Skeletal muscle tissue (tissue), 4 donors: ENCODE measurements around the gene CTPS1. TPM values are rescaled to one million over a fixed set of nuclear protein-coding genes. Genes with fewer than 3 reads are reported as not detected.

Source experiments
- H3K27ac ChIP-seq: one replicate; pipeline ENCODE4 v1.7.0; 2013; ENCODE audit warnings: mild to moderate bottlenecking, low read depth, low read length, inconsistent platforms
- H3K27me3 ChIP-seq, 3 donors: one replicate each; pipeline ENCODE4 v1.7.0; 2013; ENCODE audit warnings: low read length in 3 of 3; ENCODE audit not compliant: control insufficient read depth in 3 of 3, insufficient read depth in 3 of 3
- H3K36me3 ChIP-seq, 3 donors: one replicate each; pipeline ENCODE4 v1.7.0; 2013; ENCODE audit warnings: low read length in 3 of 3; ENCODE audit not compliant: control insufficient read depth in 3 of 3, insufficient read depth in 3 of 3
- H3K4me1 ChIP-seq, 3 donors: one replicate each; pipeline ENCODE4 v1.7.0; 2013; ENCODE audit warnings: low read length in 3 of 3, mild to moderate bottlenecking in 3 of 3; ENCODE audit not compliant: control insufficient read depth in 3 of 3, insufficient read depth in 3 of 3
- H3K4me3 ChIP-seq, 3 donors: one replicate each; pipeline ENCODE4 v1.7.0; 2013; ENCODE audit warnings: low read length in 3 of 3
- H3K9ac ChIP-seq, 3 donors: one replicate each; pipeline ENCODE4 v1.7.0; 2013; ENCODE audit warnings: low read length in 3 of 3, mild to moderate bottlenecking in 3 of 3, moderate library complexity in 2 of 3, low read depth in 1 of 3
- H3K9me3 ChIP-seq, 3 donors: one replicate each; pipeline ENCODE4 v1.7.0; 2013; ENCODE audit warnings: low read length in 3 of 3; ENCODE audit not compliant: control insufficient read depth in 3 of 3
- total RNA-seq: library from RNA; depleted of rRNA; stranded (reverse); fragments of >200 nt; gene quantifications from one replicate; pipeline ENCODE4 v1.2.3, GENCODE V29; 2014
- donor health status: Osteomylitis.

CTPS1 gene
- total RNA-seq, 1 donor from 2014 or later: 16.2 TPM

- H3K4me1 ChIP-seq: no peaks in the 10 kb centered on the region
- H3K27me3 ChIP-seq: no peaks in the 10 kb centered on the region
- no peaks in the 10 kb centered on the region for H3K9me3 ChIP-seq
- H3K4me3 ChIP-seq: no peak overlapping the region
- no peak overlapping the region for H3K9ac ChIP-seq
- no peak overlapping the region for H3K27ac ChIP-seq
- peaks cover 26 to 46% (median 29%) of the 10 kb centered on the region in 3 donors for H3K36me3 ChIP-seq
Observed at GRCh38 chr1:41028034-41028642, 48.6 kb downstream of the CTPS1 start.

- Histone ChIP-seq H3K36me3 (peaks cover 19 to 57% (median 41%) of the 10 kb centered on the region in 3 donors), H3K9ac (no peak overlapping the region), H3K9me3 (no peaks in the 10 kb centered on the region), H3K27me3 (no peaks in the 10 kb centered on the region), H3K27ac (no peak overlapping the region), H3K4me1 (no peaks in the 10 kb centered on the region), H3K4me3 (no peak overlapping the region)
Observed at GRCh38 chr1:41030872-41031616, 51.5 kb downstream of the CTPS1 start.

GRCh38 chr1:41032147-41032546 lies 52.7 kb downstream of the CTPS1 start:
- Histone ChIP-seq H3K36me3 (peaks cover 19 to 62% (median 43%) of the 10 kb centered on the region in 3 donors), H3K27ac (no peak overlapping the region), H3K27me3 (no peaks in the 10 kb centered on the region), H3K4me3 (no peak overlapping the region), H3K9me3 (no peaks in the 10 kb centered on the region), H3K9ac (no peak overlapping the region), H3K4me1 (no peaks in the 10 kb centered on the region)

- Histone ChIP-seq H3K9ac (no peak overlapping the region), H3K36me3 (peaks cover 15 to 62% (median 40%) of the 10 kb centered on the region in 3 donors), H3K4me3 (no peak overlapping the region), H3K4me1 (no peaks in the 10 kb centered on the region), H3K27me3 (no peaks in the 10 kb centered on the region), H3K27ac (no peak overlapping the region), H3K9me3 (no peaks in the 10 kb centered on the region)
Observed at GRCh38 chr1:41033272-41033671, 53.8 kb downstream of the CTPS1 start.

- Histone ChIP-seq H3K27ac (no peak overlapping the region), H3K36me3 (peaks cover 9 to 51% (median 35%) of the 10 kb centered on the region in 3 donors), H3K9me3 (no peaks in the 10 kb centered on the region), H3K9ac (no peak overlapping the region), H3K27me3 (no peaks in the 10 kb centered on the region), H3K4me3 (no peak overlapping the region), H3K4me1 (peaks cover 0 to 3% (median 0%) of the 10 kb centered on the region in 3 donors)
Observed at GRCh38 chr1:41037116-41037903, 57.8 kb downstream of the CTPS1 start.

- H3K9me3 ChIP-seq: no peaks in the 10 kb centered on the region
- no peak overlapping the region for H3K4me3 ChIP-seq
- no peak overlapping the region for H3K9ac ChIP-seq
- H3K36me3 ChIP-seq: peaks cover 7 to 47% (median 33%) of the 10 kb centered on the region in 3 donors
- H3K4me1 ChIP-seq: peaks cover 0 to 3% (median 0%) of the 10 kb centered on the region in 3 donors
- no peaks in the 10 kb centered on the region for H3K27me3 ChIP-seq
- no peak overlapping the region for H3K27ac ChIP-seq
Observed at GRCh38 chr1:41038110-41038509, 58.6 kb downstream of the CTPS1 start.

GRCh38 chr1:41041614-41042270 lies 62.2 kb downstream of the CTPS1 start:
- Histone ChIP-seq H3K27ac (no peak overlapping the region), H3K4me3 (no peak overlapping the region), H3K9me3 (no peaks in the 10 kb centered on the region), H3K4me1 (peaks cover 20 to 32% (median 23%) of the 10 kb centered on the region in 3 donors), H3K9ac (peak overlapping the region in 1 of 3 donors; percentile 2), H3K27me3 (no peaks in the 10 kb centered on the region), H3K36me3 (peaks cover 7 to 28% (median 21%) of the 10 kb centered on the region in 3 donors)

- no peaks in the 10 kb centered on the region for H3K9me3 ChIP-seq
- peak overlapping the region in 1 of 3 donors; percentile 49 for H3K4me3 ChIP-seq
- H3K27me3 ChIP-seq: no peaks in the 10 kb centered on the region
- peaks cover 22 to 36% (median 27%) of the 10 kb centered on the region in 3 donors for H3K4me1 ChIP-seq
- H3K36me3 ChIP-seq: peaks cover 8 to 23% (median 16%) of the 10 kb centered on the region in 3 donors
- H3K9ac ChIP-seq: peak overlapping the region in 1 of 3 donors; percentile 34
- H3K27ac ChIP-seq: no peak overlapping the region
Observed at GRCh38 chr1:41044187-41044586, 64.7 kb downstream of the CTPS1 start.

GRCh38 chr1:41045740-41046139 lies 66.2 kb downstream of the CTPS1 start:
- H3K4me1 ChIP-seq: peaks cover 22 to 36% (median 27%) of the 10 kb centered on the region in 3 donors
- peak overlapping the region; percentile 25 to 66 (median 55) for H3K9ac ChIP-seq
- H3K27ac ChIP-seq: peak overlapping the region; percentile 69
- peak overlapping the region; percentile 25 to 49 (median 28) for H3K4me3 ChIP-seq
- H3K9me3 ChIP-seq: no peaks in the 10 kb centered on the region
- no peaks in the 10 kb centered on the region for H3K27me3 ChIP-seq
- peaks cover 5 to 22% (median 14%) of the 10 kb centered on the region in 3 donors for H3K36me3 ChIP-seq
